Dedifferentiated amniotic fluid mesenchymal stem cell (primary cell): ENCODE results near the gene MAPK11.

Experiments
- DNase-seq: peaks from one replicate; pipeline ENCODE4 v3.0.0-alpha.2; 2016; ENCODE audit errors: extremely low spot score

MAPK11 gene

GRCh38 chr22:50269970-50270665 is at the start of gene MAPK11:
Gene MAPK11 (minus strand): TSS chr22:50270380. CDS start chr22:50270292, 88 bp downstream.
- peak; percentile 35 for DNase-seq

- DNase-seq: no peak
Measured at GRCh38 chr22:50319503-50319951, 49.3 kb upstream of the MAPK11 start.

GRCh38 chr22:50318698-50319411 is 48.7 kb upstream of the MAPK11 start:
- DNase-seq: no peak

GRCh38 chr22:50318356-50318697 is 48.1 kb upstream of the MAPK11 start:
- DNase-seq: no peak

GRCh38 chr22:50317674-50318073 is 47.5 kb upstream of the MAPK11 start:
- DNase-seq: no peak

- DNase-seq: no peak
Measured at GRCh38 chr22:50317178-50317577, 47.0 kb upstream of the MAPK11 start.

- no peak for DNase-seq
Measured at GRCh38 chr22:50316114-50317065, 46.2 kb upstream of the MAPK11 start.

GRCh38 chr22:50315289-50316113 is 45.3 kb upstream of the MAPK11 start:
- DNase-seq: no peak

- no peak for DNase-seq
Measured at GRCh38 chr22:50314455-50315288, 44.5 kb upstream of the MAPK11 start.

- no peak for DNase-seq
Measured at GRCh38 chr22:50314081-50314454, 43.9 kb upstream of the MAPK11 start.

- DNase-seq: no peak
Measured at GRCh38 chr22:50313600-50313999, 43.4 kb upstream of the MAPK11 start.

- no peak for DNase-seq
Measured at GRCh38 chr22:50313021-50313420, 42.8 kb upstream of the MAPK11 start.

- DNase-seq: no peak
Measured at GRCh38 chr22:50312371-50312770, 42.2 kb upstream of the MAPK11 start.

- DNase-seq: no peak
Measured at GRCh38 chr22:50311606-50312351, 41.6 kb upstream of the MAPK11 start.

GRCh38 chr22:50310949-50311444 is 40.8 kb upstream of the MAPK11 start:
- no peak for DNase-seq

GRCh38 chr22:50310031-50310722 is 40.0 kb upstream of the MAPK11 start:
- DNase-seq: no peak

GRCh38 chr22:50309601-50309991 is 39.4 kb upstream of the MAPK11 start:
- no peak for DNase-seq

GRCh38 chr22:50308986-50309600 is 38.9 kb upstream of the MAPK11 start:
- DNase-seq: no peak

- no peak for DNase-seq
Measured at GRCh38 chr22:50308597-50308935, 38.4 kb upstream of the MAPK11 start.
